ENCODE results near the gene CYBRD1.

The CYBRD1 gene

DNA sequence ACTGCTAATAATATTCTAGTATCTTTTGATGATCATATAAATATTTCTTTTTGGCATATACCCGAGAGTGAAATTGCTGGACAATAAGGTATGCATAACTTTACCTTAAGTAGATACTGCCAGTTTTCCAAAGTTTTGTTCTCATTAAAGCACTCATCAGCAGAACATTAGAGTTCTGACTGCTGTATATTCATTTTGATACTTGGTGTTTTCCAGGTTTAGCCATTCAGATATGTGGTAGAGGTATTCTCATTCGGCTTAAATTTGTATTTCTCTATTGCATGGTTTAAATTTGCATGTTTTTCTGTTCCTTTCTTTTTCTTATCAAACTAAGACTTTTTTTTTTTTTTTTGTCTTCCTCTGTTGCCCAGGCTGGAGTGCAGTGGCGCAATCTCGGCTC, 18.2 kb downstream of the CYBRD1 start:
- no peak for DNase-seq (ENCODE audit: low read depth in 1 of 2, low spot score in 1 of 2)
- Histone ChIP-seq H3K4me3 (replicated peaks; ENCODE audit: insufficient read depth, low read length) (no peak overlapping the region), H3K27ac (replicated peaks) (no peak overlapping the region), H3K27me3 (ENCODE audit: insufficient read depth, poor library complexity, severe bottlenecking) (no peaks in the 10 kb centered on the region)
- TF ChIP-seq, protein P1, sequence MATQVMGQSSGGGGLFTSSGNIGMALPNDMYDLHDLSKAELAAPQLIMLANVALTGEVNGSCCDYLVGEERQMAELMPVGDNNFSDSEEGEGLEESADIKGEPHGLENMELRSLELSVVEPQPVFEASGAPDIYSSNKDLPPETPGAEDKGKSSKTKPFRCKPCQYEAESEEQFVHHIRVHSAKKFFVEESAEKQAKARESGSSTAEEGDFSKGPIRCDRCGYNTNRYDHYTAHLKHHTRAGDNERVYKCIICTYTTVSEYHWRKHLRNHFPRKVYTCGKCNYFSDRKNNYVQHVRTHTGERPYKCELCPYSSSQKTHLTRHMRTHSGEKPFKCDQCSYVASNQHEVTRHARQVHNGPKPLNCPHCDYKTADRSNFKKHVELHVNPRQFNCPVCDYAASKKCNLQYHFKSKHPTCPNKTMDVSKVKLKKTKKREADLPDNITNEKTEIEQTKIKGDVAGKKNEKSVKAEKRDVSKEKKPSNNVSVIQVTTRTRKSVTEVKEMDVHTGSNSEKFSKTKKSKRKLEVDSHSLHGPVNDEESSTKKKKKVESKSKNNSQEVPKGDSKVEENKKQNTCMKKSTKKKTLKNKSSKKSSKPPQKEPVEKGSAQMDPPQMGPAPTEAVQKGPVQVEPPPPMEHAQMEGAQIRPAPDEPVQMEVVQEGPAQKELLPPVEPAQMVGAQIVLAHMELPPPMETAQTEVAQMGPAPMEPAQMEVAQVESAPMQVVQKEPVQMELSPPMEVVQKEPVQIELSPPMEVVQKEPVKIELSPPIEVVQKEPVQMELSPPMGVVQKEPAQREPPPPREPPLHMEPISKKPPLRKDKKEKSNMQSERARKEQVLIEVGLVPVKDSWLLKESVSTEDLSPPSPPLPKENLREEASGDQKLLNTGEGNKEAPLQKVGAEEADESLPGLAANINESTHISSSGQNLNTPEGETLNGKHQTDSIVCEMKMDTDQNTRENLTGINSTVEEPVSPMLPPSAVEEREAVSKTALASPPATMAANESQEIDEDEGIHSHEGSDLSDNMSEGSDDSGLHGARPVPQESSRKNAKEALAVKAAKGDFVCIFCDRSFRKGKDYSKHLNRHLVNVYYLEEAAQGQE (IDR thresholded peaks at IDR 0.05; ENCODE audit: insufficient replicate concordance, low read depth), result no peak
- TF ChIP-seq, protein P2, sequence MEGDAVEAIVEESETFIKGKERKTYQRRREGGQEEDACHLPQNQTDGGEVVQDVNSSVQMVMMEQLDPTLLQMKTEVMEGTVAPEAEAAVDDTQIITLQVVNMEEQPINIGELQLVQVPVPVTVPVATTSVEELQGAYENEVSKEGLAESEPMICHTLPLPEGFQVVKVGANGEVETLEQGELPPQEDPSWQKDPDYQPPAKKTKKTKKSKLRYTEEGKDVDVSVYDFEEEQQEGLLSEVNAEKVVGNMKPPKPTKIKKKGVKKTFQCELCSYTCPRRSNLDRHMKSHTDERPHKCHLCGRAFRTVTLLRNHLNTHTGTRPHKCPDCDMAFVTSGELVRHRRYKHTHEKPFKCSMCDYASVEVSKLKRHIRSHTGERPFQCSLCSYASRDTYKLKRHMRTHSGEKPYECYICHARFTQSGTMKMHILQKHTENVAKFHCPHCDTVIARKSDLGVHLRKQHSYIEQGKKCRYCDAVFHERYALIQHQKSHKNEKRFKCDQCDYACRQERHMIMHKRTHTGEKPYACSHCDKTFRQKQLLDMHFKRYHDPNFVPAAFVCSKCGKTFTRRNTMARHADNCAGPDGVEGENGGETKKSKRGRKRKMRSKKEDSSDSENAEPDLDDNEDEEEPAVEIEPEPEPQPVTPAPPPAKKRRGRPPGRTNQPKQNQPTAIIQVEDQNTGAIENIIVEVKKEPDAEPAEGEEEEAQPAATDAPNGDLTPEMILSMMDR (IDR thresholded peaks at IDR 0.05; ENCODE audit: insufficient read depth, low read length), result no peak
- TF ChIP-seq SPI1 (IDR thresholded peaks at IDR 0.05; ENCODE audit: borderline replicate concordance, low read depth) (no peak), POLR2AphosphoS5 (IDR thresholded peaks at IDR 0.05; ENCODE audit: low read depth) (no peak), GABPA (IDR thresholded peaks at IDR 0.05; ENCODE audit: low read depth) (no peak)

DNA sequence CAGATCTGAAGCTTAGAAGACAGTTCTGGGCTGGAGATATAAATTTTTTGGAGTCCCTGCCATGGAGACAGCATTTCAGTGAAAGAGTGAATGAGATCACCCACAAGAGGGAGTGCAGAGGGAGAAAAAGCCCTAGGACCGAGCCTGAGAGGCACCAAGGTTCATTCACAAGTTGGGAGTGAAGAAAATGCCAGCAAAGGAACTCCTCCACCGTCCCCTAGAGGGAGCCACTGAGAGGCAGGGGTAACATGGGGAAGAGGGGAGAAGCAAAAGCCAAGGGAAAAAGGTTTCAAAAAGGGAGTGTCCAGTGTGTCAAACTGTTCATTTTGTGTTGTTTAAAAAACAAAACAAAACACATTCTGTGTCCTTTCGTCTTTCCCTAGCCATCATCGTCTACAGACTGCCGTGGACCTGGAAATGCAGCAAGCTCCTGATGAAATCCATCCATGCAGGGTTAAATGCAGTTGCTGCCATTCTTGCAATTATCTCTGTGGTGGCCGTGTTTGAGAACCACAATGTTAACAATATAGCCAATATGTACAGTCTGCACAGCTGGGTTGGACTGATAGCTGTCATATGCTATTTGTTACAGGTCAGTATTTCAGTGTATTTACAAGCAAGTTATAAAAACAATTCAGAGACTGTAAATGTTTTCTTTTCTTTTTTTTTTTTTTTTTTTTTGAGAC, 19.1 kb downstream of the CYBRD1 start:
- Histone ChIP-seq H3K4me3 (replicated peaks; ENCODE audit: insufficient read depth, low read length) (no peak overlapping the region), H3K27ac (replicated peaks) (no peak overlapping the region), H3K27me3 (ENCODE audit: insufficient read depth, poor library complexity, severe bottlenecking) (no peaks in the 10 kb centered on the region)
- peak; percentile 27 to 42 for DNase-seq (ENCODE audit: low read depth in 1 of 2, low spot score in 1 of 2)
- no peak for TF ChIP-seq GABPA (IDR thresholded peaks at IDR 0.05; ENCODE audit: low read depth)
- TF ChIP-seq POLR2AphosphoS5 (IDR thresholded peaks at IDR 0.05; ENCODE audit: low read depth), result no peak
- TF ChIP-seq, protein P2 (IDR thresholded peaks at IDR 0.05; ENCODE audit: insufficient read depth, low read length), result peak; percentile 29
- TF ChIP-seq, protein P1 (IDR thresholded peaks at IDR 0.05; ENCODE audit: insufficient replicate concordance, low read depth), result no peak
- no peak for TF ChIP-seq SPI1 (IDR thresholded peaks at IDR 0.05; ENCODE audit: borderline replicate concordance, low read depth)

DNA sequence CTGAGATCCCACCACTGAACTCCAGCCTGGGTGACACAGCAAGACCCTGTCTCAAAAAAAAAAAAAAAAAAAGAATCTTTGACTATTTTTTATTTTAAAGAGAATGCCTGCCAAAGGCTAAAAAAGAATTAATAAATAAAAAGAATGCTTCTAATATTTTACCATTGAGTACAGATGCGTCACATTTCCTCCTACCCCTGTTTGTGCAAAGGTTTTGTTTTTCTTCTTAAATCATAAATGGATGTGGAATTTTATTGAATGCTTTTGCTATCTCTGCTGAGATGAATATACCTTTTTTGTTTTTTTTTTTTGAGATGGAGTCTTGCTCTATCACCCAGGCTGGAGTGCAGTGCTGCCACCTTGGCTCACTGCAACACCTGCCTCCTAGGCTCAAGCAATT, 22.8 kb downstream of the CYBRD1 start:
- no peak for TF ChIP-seq SPI1 (IDR thresholded peaks at IDR 0.05; ENCODE audit: borderline replicate concordance, low read depth)
- no peak overlapping the region for H3K4me3 ChIP-seq (replicated peaks; ENCODE audit: insufficient read depth, low read length)
- no peaks in the 10 kb centered on the region for H3K27me3 ChIP-seq (ENCODE audit: insufficient read depth, poor library complexity, severe bottlenecking)
- H3K27ac ChIP-seq (replicated peaks), result no peak overlapping the region
- no peak for DNase-seq (ENCODE audit: low read depth in 1 of 2, low spot score in 1 of 2)

DNA sequence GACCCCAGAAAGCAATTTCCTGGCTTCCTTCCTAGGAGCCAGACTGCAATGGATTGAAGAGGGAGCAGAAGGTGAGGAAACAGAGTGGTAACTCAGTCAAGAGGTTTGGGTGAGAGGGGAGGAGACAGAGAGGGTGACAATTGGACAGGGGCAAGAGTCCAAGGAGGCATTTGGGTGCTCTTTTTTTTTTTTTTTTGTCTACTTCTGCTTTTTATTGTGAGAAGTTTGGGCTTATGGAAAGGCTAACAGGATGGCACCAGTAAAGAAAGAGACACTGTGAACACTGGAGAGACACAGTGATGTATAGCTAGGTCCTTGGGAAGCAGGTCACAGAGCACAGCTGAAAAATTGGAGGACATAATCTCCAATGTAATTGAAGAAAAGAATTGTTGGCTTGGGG, 25.0 kb downstream of the CYBRD1 start:
- Histone ChIP-seq H3K4me3 (replicated peaks; ENCODE audit: insufficient read depth, low read length) (no peak overlapping the region), H3K27me3 (ENCODE audit: insufficient read depth, poor library complexity, severe bottlenecking) (no peaks in the 10 kb centered on the region), H3K27ac (replicated peaks) (no peak overlapping the region)
- DNase-seq (ENCODE audit: low read depth in 1 of 2, low spot score in 1 of 2), result peak in 1 of 2 experiments; percentile 20
- TF ChIP-seq GABPA (IDR thresholded peaks at IDR 0.05; ENCODE audit: low read depth), result no peak
- TF ChIP-seq SPI1 (IDR thresholded peaks at IDR 0.05; ENCODE audit: borderline replicate concordance, low read depth), result 0 out of 2 replicates have a peak, but pooled peaks have one; percentile 9

DNA sequence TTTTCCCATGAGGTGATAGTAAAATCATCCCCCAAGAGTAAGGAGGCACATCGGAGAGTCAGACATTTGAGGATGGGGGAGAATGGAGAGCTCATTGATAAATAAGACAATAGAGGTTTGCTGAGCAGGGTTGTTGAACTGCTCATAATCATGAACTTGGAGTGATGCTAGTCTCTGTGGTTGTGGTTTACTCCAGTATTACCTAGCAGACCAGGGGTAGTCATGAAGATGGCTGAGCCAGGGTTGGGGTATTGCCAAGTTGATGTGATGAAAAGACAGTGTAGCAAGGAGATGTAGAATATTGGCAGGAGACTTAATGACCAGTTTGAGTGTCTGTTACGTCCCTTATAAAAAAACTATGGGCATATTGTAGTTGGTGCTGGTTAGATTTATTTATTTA, 25.4 kb downstream of the CYBRD1 start:
- no peak for TF ChIP-seq GABPA (IDR thresholded peaks at IDR 0.05; ENCODE audit: low read depth)
- TF ChIP-seq, protein P2 (IDR thresholded peaks at IDR 0.05; ENCODE audit: insufficient read depth, low read length), result no peak
- TF ChIP-seq, protein P1 (IDR thresholded peaks at IDR 0.05; ENCODE audit: insufficient replicate concordance, low read depth), result no peak
- TF ChIP-seq SPI1 (IDR thresholded peaks at IDR 0.05; ENCODE audit: borderline replicate concordance, low read depth), result no peak
- no peak for TF ChIP-seq POLR2AphosphoS5 (IDR thresholded peaks at IDR 0.05; ENCODE audit: low read depth)

More for the DNA sequence above, 25.4 kb downstream of the CYBRD1 start:
- no peak overlapping the region for H3K4me3 ChIP-seq (replicated peaks; ENCODE audit: insufficient read depth, low read length)
- DNase-seq (ENCODE audit: low read depth in 1 of 2, low spot score in 1 of 2), result no peak
- H3K27me3 ChIP-seq (ENCODE audit: insufficient read depth, poor library complexity, severe bottlenecking), result no peaks in the 10 kb centered on the region
- no peak overlapping the region for H3K27ac ChIP-seq (replicated peaks)

Measured in HL-60 (cell line).